ENCODE data around the gene PRB3.

PRB3 gene

DNA sequence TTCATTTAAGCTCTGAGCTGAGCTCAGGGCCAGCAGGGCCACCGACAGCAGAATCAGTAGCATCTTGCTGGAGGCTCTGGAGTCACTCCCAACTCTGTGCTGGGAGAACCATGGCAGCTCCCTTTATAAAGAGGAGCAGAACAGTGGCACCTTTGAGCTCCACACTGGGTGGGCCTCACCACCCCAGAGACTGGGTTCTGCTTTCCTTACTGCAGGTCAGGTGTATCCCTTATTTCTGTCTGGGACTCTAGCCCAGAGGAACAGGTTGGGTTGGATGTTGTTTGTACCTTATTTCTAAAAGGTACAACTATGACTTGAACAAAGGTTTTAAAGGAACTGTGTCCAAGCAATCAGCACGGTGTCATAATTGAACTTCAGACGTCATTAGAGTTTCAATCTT, at the start of gene PRB3:
TSS of gene PRB3 (minus strand) at position 101 of the 400 bp plus-strand sequence. CDS start at position 63, 38 bp downstream.
- DNase-seq: no peak

- no peak for DNase-seq
Measured at GRCh38 chr12:11310336-11310735, 40.8 kb upstream of the PRB3 start, which contains the start of gene PRB4. TSS of gene PRB4 (minus strand) at chr12:11310436. CDS start at chr12:11310398, 38 bp downstream.

- no peak for DNase-seq
Measured at GRCh38 chr12:11307143-11307542, 37.6 kb upstream of the PRB3 start.

DNA sequence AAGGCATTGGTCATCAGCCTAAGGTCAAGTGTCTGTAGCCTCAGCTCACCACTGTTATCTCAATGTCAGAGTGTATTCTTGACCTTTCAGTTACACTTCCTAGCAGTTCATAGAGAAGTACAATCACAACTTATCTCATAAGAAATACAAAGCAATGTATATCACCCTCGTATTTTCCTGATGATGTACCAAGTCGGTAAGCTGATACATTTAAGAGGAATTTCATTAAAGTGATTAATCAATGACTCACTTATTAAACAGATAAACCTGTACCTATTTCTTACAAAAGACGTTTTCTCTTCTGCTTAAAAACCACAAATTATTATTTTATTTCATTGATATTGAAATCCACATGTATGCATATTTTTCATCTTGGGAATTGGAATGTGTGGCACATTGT, 3.9 kb upstream of the PRB3 start:
- DNase-seq: no peak

DNA sequence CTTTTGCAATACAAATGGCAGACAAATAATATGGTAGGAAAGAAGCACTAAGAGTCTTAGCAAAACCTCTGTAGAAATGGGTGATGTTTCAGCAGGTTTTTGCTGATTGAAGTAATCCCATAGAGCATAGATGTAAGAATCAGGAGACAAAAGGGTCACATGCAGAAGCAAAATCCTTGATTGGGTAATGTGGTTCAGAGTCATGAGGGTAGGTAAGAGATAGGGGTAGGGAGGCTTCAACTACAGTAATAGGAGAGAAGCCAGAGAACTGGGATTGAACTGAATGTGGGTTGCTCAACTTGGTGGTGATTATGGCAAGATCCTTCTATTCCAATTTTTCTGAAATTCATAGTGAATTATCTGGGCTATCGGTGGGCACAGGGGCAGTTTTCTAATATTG, 5.0 kb downstream of the PRB3 start:
- DNase-seq: no peak

GRCh38 chr12:11246489-11246888, 23.0 kb downstream of the PRB3 start:
- no peak for DNase-seq

DNA sequence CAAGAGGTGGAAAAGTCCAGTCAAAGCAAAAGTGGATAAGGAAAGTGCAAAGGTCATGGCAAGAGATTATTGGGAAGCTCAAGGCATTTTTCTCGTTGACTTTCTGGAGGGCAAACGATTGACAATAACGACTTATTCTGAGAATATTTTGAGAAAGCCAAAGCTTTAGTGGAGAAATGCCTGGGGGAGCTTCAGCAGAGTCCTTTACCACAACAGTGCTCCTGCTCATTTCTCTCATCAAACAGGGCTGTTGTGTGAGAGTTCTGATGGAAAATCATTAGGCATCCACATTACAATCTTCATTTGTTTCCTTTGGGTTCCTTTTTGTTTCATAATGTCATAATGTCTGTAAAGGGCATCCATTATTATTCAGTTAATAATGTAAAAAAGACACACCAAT, 26.9 kb downstream of the PRB3 start:
- DNase-seq: no peak

DNA sequence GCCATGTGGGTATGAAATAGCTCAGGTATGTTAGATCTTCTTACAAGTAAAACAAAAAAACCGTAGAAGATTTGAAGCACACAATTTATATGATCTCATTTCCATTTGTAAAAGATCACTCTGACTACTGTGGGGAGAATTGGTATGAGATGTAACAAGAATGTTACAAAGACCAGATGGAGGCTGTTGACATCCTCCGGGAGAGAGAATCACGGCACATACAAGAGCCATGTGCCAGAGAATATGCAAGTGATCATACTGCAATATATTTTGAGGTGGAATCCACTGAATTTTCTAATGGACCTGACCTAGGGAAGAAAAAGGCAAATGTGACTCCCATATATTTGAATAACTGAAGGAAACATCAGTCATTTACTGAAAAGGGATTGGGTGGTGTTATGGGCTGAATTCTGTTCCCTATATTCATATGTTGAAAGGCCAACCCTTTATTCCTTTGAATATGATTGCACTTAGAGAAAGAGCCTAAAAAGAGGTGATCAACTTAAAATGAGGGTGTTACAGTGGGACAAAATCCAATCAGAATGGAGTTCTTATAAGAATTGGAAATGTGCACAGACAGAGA, 29.1 kb downstream of the PRB3 start:
- no peak for DNase-seq

DNA sequence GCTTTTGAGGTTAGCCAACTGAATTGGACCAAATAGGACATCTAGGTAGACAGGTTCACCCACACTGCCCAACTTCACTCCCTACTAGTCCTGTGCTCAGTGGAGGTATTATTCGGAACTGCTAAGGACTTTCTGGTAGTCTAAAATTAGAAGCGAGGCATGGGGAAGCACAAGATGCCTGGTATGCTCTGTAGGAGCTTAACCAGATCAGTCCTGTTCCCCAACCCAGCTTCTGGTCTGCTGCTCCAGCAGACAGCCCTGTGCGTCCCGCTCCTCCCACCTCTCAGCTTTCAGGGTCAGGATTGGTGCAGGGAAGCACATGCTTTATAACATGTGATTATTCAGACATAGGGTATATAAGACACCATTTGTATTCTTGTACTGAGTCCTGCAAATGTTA, 31.2 kb downstream of the PRB3 start:
- DNase-seq: no peak

GRCh38 chr12:11233532-11233931, 36.0 kb downstream of the PRB3 start:
- DNase-seq: no peak

DNA sequence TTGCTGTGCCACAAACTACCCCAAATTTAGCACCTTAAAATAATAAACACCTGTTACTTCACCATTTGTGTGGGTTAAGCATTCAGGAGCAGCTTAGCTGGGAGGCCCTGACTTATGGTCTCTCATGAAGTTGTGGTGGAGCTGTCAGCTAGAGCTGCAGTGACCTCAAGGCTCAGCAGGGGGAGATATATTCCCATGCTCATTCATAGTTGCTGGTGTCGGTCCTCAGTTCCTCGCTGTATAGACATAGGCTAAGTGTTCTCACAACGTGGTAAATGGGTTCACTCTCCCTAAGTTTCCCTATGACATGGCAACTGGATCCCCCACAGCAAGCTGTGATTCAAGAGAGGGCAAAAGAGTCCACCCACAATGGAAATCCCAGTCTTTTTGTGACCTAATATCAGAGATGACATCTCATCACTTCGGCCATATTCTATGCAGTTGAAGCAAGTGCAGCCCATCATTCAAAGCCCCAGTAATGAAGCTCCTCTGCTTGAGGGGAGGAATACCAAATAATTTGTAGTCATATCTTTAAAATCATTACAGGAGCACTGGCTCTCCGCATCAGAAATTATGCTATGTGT, 41.1 kb downstream of the PRB3 start:
- peak; percentile 77 for DNase-seq

- DNase-seq: no peak
Measured at GRCh38 chr12:11227373-11227772, 42.1 kb downstream of the PRB3 start.
